GM12892 (cell line): ENCODE data around the gene PEPD.

ENCODE experiments used
- POLR2A ChIP-seq: IDR thresholded peaks from 2 replicates; pipeline ENCODE4 v1.6.1; 2011; ENCODE audit warnings: low read depth, low read length, control low read depth
- TAF1 ChIP-seq: IDR thresholded peaks from 2 replicates; pipeline ENCODE4 v1.6.1; 2011; ENCODE audit warnings: low read depth, mild to moderate bottlenecking, control low read depth, low read length, borderline replicate concordance

- no peak for TF ChIP-seq POLR2A
- no peak for TF ChIP-seq TAF1
Measured at GRCh38 chr19:33355535-33355934, 166.1 kb downstream of the PEPD start.
